Immature natural killer cell (primary cell): ENCODE results near the gene CENPX. TPM values are rescaled to one million over a fixed set of nuclear protein-coding genes. Genes with fewer than 3 reads are reported as not detected.

Source experiments
- DNase-seq, 3 donors: peaks; one replicate each; pipeline ENCODE4 v3.0.0; 2022; ENCODE audit warnings: mixed read lengths in 1 of 3
- H3K27ac Mint-ChIP-seq, 6 donors: one replicate each; pipeline ENCODE4 v1.8.0; 2020; ENCODE audit warnings: mixed read lengths in 6 of 6, mild to moderate bottlenecking in 5 of 6, inconsistent platforms in 4 of 6, moderate library complexity in 3 of 6
- H3K27me3 Mint-ChIP-seq, 3 donors: one replicate each; pipeline ENCODE4 v1.8.0; 2020 to 2021; ENCODE audit warnings: low read depth in 3 of 3, mild to moderate bottlenecking in 3 of 3, mixed read lengths in 3 of 3, moderate library complexity in 3 of 3, inconsistent platforms in 1 of 3
- H3K36me3 Mint-ChIP-seq, 3 donors: one replicate each; pipeline ENCODE4 v1.8.0; 2020; ENCODE audit warnings: mixed read lengths in 3 of 3, inconsistent platforms in 2 of 3, mild to moderate bottlenecking in 2 of 3
- H3K4me1 Mint-ChIP-seq, 2 donors: one replicate each; pipeline ENCODE4 v1.8.0; 2020; ENCODE audit warnings: inconsistent platforms in 2 of 2, mild to moderate bottlenecking in 2 of 2, mixed read lengths in 2 of 2, moderate library complexity in 1 of 2
- H3K4me3 Mint-ChIP-seq, 5 donors: one replicate each; pipeline ENCODE4 v1.8.0; 2020; ENCODE audit warnings: mild to moderate bottlenecking in 5 of 5, mixed read lengths in 5 of 5, inconsistent platforms in 3 of 5, moderate library complexity in 3 of 5
- H3K9me3 Mint-ChIP-seq, 6 donors: one replicate each; pipeline ENCODE4 v1.8.0; 2020; ENCODE audit warnings: mild to moderate bottlenecking in 6 of 6, mixed read lengths in 6 of 6, inconsistent platforms in 4 of 6, moderate library complexity in 3 of 6
- polyA plus RNA-seq, 3 donors: library from polyadenylated mRNA; unstranded; fragments of 300-500 nt; fragmentation: Illumina TruSeq; gene quantifications; one replicate each; pipeline ENCODE4 v1.2.3, GENCODE V29; 2021

CENPX gene
- polyA plus RNA-seq, 3 donors from 2014 or later, result 70.0 to 104 (median 100) TPM

DNA sequence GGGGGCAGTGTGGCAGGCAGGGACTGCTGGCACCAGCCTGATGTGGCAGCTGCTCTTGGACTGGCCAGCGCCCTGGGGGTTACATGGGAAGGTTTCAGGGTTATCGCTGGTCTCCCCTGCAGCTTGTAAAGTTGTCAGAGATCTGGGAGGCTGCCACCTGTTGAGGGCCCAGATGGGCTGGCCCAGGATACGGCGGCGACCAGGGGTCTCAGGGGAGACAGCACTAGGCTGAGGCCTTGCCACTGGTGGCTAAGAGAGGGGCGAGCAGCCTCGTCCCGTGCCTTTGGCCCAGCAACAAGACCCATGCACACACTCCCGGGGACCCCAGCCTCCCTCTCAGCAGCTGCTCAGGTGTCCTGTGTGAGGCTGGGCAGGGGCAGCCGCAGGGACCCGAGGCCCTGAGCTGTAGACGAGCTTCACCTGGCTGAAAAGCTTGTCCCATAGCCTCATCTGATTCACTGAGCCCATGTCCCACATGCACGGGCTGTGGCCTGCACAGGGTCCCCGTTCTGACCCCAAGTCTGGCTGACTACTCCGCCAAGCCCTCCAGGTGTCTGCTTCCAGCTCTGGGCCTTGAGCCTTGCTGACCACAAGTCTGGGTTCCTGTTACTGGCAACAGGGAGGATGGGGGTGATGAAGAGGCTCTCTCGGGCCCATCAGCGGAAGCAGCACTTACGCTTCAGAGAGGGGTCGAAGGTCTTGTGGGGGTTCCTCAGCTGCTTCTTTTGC, 36.8 kb upstream of the CENPX start:
- no peak overlapping the region for H3K4me3 Mint-ChIP-seq
- H3K36me3 Mint-ChIP-seq, result no peaks in the 10 kb centered on the region
- H3K9me3 Mint-ChIP-seq, result no peaks in the 10 kb centered on the region
- H3K27ac Mint-ChIP-seq, result peak overlapping the region in 1 of 6 donors; percentile 34
- peaks cover 0 to 2% (median 0%) of the 10 kb centered on the region in 3 donors for H3K27me3 Mint-ChIP-seq
- H3K4me1 Mint-ChIP-seq, result peaks cover 0 to 5% of the 10 kb centered on the region in 2 donors
- no peak for DNase-seq

DNA sequence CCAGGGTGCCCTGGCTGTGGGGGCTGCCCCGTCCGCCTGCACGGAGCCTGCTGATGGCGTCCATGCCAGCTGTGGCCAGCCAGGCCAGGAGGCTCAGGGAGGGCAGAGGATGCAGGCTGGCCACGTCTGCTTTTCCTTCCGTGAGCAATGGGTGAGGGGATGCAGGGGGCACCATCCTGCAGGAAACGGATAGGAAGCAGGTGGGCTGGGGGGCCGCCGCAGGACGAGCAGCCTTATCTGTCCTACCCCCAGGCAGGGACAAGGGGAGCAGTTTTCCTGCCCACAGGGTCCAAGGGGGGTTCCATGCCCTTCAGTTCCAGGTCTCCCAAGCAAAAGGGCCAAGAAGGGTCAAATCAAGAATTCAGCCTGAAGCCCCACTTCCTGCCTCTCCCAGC, 36.2 kb upstream of the CENPX start:
- no peak for DNase-seq
- Mint-ChIP-seq H3K27me3 (no peaks in the 10 kb centered on the region), H3K4me3 (no peak overlapping the region), H3K36me3 (no peaks in the 10 kb centered on the region), H3K9me3 (no peaks in the 10 kb centered on the region), H3K4me1 (no peaks in the 10 kb centered on the region), H3K27ac (no peak overlapping the region)

DNA sequence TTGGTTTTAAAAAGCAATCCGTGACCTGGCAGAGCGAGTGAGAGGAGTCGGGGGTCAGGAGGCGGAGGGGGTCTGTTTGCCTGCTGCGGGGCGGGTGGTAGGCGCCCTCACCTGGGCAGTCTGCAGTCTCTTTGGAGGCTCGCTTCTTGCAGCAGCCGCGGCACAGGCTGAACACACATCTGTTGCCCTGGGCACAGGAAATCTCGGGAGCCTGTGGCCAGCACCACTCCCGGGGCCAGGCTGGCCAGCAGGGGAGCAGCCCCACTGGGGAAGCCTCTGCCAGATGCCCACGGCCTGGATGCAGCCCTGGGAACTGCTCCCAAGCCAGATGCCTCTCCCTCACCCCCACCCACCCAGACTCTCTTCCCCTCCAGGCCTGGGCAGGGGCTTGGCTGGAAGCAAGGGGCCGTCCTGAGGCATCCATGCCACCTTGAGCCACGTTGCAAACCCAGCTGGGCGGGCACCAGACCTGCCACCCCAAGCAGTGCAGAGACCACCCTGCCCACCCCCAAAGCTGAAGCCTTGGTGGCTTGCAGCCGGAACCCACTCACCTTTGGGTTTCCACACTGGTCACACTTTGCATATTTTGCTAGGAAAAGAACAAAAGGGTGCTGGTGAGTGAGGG, 35.7 kb upstream of the CENPX start:
- no peak for DNase-seq
- H3K4me3 Mint-ChIP-seq, result no peak overlapping the region
- no peak overlapping the region for H3K27ac Mint-ChIP-seq
- no peaks in the 10 kb centered on the region for H3K27me3 Mint-ChIP-seq
- H3K36me3 Mint-ChIP-seq, result no peaks in the 10 kb centered on the region
- H3K4me1 Mint-ChIP-seq, result peaks cover 0 to 2% of the 10 kb centered on the region in 2 donors
- no peaks in the 10 kb centered on the region for H3K9me3 Mint-ChIP-seq

DNA sequence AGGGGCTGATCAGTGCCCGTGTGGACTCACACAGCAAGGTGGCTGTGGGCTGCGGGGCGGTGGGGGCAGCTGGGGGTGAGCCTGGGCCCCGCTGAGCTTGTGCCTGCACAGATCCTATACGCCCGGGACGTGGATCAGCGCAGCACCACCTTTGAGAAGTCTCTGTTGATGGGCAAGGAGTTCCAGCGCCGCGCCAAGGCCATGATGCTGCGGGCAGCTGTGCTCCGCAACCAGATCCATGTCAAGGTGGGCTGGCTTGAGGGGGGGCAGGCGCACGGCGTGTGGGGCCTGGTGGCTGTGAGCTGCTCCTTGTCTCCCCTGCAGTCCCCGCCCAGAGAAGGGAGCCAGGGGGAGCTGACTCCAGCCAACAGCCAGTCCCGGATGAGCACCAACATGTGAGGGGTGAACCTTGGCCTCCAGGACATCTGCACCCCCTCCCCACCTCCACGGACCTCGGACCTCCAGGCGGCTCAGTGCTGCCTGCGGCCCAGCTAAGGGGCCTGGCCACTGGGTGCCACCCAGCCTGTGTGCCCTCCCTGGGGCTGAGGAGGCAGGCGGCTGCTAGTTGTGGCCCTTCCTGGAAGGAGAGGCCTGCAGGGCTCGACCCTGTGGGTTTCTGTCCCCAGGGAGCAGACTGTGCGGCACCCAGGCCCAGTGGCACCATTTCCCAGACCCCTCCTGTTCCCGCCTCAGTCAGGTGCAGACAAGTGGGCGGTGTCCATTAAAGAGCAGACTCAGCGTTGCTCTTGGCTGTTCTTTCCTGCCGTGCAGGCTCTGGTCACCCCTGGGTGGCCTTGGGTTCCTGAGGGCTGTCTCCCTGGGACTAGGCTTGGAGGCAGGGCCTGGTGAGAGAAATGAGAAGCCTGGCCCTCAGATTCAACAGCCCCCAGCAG, 34.3 kb upstream of the CENPX start:
- Mint-ChIP-seq H3K4me3 (no peak overlapping the region), H3K36me3 (no peaks in the 10 kb centered on the region), H3K4me1 (peaks cover 0 to 10% of the 10 kb centered on the region in 2 donors), H3K27ac (no peak overlapping the region), H3K27me3 (peaks cover 0 to 2% (median 0%) of the 10 kb centered on the region in 3 donors), H3K9me3 (no peaks in the 10 kb centered on the region)
- DNase-seq, result no peak

DNA sequence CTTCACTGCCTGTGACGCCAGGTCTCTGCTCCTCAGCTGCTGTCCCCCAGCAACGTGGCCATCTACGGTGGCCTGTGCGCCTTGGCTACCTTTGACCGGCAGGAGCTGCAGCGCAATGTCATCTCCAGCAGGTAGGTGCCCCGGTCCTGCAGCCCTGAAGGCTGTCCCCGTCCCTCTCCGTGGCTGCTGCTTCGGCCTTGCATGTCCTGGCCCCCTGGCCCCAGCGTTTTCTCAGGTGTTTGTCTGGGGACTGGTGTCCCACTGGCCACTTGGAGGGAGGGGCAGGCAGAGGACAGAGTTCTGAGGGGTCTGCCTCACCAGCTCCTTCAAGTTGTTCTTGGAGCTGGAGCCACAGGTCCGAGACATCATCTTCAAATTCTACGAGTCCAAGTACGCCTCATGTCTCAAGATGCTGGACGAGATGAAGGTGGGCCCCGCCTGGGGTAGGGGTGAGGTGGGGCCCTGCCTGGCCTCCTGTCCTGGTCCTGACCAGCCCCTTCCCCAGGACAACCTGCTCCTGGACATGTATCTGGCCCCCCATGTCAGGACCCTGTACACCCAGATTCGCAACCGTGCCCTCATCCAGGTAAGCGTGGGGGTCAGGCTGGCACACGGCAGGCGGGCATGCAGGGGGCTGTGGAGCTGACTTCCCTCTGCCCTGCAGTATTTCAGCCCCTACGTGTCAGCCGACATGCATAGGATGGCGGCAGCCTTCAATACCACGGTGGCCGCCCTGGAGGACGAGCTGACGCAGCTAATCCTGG, 33.5 kb upstream of the CENPX start:
- Mint-ChIP-seq H3K4me1 (peaks cover 0 to 10% of the 10 kb centered on the region in 2 donors), H3K27ac (no peak overlapping the region), H3K4me3 (no peak overlapping the region), H3K36me3 (no peaks in the 10 kb centered on the region), H3K9me3 (no peaks in the 10 kb centered on the region), H3K27me3 (peaks cover 0 to 2% (median 0%) of the 10 kb centered on the region in 3 donors)
- DNase-seq, result no peak

DNA sequence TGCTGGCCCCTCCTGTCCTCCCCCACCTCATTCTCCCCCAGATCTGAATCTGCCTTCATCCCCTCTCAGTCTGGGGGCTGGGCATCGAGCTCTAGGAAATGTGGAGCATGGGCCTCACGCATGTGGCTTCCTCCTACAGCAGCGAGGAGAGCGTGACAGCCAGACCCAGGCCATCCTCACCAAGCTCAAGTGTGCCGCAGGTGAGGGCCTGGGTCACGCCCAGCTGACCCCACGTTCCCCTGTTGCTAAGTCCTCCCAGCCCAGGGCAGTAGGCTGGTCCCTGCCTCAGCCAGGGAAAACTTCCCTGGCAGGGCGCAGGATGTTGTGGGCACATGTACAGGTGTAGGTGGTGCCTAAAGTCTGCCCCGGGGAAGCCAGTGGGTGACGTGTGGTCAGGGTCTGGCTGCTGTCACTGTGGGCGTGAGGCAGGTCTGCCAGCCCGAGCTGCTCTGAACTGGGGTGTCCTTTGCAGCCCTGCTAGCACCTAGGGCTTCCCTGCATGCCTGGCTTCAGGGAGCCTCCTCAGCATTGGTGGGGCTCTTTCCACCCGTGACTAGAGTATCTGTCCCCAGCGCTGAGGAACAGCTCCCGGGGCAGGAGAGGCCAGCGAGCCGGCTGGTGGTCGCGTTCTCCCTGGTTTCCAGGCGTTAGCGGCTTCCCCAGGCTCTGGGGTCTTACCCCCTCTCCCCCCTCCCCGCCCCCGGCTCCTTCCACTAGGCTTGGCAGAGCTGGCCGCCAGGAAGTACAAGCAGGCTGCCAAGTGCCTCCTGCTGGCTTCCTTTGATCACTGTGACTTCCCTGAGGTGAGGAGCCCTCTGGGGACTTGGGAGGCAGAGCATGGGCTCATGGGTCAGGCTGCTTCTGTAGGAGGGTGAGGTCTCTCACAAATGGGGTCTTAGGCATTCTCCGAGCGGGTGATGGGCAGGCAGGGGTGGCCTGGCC, 32.6 kb upstream of the CENPX start:
- H3K4me3 Mint-ChIP-seq, result peak overlapping the region in 3 of 5 donors; percentile 15 to 46 (median 38)
- DNase-seq, result no peak

DNA sequence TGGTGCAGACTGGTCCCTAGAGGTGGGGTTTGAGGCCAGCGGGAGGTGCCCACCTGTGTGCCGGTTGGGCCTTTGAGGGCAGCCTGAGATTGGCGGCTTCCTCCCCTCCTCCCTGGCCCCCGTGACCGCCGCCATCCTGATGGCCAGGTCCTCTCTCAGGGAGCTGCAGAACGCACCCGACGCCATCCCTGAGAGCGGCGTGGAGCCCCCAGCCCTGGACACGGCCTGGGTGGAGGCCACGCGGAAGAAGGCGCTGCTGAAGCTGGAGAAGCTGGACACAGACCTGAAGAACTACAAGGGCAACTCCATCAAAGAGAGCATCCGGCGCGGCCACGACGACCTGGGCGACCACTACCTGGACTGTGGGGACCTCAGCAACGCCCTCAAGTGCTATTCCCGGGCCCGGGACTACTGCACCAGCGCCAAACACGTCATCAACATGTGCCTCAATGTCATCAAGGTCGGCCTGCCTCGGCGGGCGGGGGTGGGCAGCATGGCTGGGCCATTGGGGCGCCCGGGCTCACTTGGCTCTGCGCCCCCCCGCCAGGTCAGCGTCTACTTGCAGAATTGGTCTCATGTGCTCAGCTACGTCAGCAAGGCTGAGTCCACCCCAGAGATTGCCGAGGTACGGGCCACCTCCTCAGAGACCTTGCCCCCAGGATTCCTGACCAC, 31.8 kb upstream of the CENPX start:
- Mint-ChIP-seq H3K9me3 (no peaks in the 10 kb centered on the region), H3K27ac (no peak overlapping the region), H3K36me3 (no peaks in the 10 kb centered on the region), H3K4me1 (peaks cover 7 to 18% of the 10 kb centered on the region in 2 donors), H3K4me3 (peak overlapping the region in 2 of 5 donors; percentile 15 to 44), H3K27me3 (peaks cover 0 to 2% (median 0%) of the 10 kb centered on the region in 3 donors)
- no peak for DNase-seq

More for the DNA sequence above, 32.6 kb upstream of the CENPX start:
- peaks cover 0 to 2% (median 0%) of the 10 kb centered on the region in 3 donors for H3K27me3 Mint-ChIP-seq
- H3K4me1 Mint-ChIP-seq, result peaks cover 7 to 17% of the 10 kb centered on the region in 2 donors
- H3K27ac Mint-ChIP-seq, result no peak overlapping the region
- H3K9me3 Mint-ChIP-seq, result no peaks in the 10 kb centered on the region
- no peaks in the 10 kb centered on the region for H3K36me3 Mint-ChIP-seq

DNA sequence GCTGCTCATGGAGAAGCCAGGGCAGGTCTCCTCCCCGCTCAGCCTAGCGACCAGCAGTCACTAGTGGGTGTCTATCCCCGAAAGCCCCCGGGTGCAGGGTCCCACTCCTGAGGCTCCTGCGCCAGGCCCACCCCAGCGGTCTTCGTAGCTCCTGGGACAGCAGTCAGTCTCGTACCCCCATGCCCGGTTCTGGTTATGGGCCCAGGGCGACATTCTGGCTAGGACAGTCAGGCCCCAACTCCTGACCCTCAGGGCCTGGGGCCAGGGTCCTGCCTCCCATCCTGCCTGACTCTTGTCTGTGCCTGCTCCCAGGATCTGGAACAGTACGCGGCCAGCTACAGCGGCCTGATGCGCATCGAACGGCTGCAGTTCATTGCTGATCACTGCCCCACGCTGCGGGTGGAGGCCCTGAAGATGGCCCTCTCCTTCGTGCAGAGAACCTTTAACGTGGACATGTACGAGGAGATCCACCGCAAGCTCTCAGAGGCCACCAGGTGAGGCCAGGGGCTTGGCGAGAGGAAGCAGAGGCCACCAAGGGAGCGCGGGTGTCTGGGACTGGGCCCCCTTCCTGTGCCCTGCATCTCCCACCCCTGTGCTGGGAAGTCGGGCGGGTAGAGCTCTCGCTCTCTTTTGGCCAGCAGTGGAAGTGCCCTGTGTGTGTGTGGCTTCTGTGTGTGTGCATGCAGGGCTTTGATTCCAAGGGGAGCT, 31.0 kb upstream of the CENPX start:
- Mint-ChIP-seq H3K4me3 (peak overlapping the region; percentile 64 to 81 (median 74)), H3K27me3 (peaks cover 0 to 2% (median 0%) of the 10 kb centered on the region in 3 donors), H3K9me3 (no peaks in the 10 kb centered on the region), H3K27ac (peak overlapping the region in 4 of 6 donors; percentile 23 to 62 (median 50)), H3K36me3 (no peaks in the 10 kb centered on the region), H3K4me1 (peaks cover 7 to 18% of the 10 kb centered on the region in 2 donors)
- no peak for DNase-seq

DNA sequence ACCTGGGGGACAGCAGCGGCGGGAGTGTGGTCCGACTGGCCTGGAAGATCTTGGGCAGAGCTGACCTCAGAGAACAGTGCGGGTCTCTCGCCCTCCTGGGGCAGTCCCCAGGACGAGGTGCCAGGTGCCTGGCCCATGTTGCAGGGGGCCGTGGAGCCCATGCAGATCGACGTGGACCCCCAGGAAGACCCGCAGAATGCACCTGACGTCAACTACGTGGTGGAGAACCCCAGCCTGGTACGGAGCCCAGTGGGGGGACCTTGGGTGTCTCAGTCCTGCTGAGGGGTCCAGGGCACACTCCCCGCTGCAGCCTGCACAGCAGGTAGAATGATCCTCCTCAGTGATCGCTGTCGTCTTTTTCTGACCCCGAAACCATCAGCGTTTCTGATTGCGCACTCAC, 30.5 kb upstream of the CENPX start:
- peaks cover 0 to 2% (median 0%) of the 10 kb centered on the region in 3 donors for H3K27me3 Mint-ChIP-seq
- peak overlapping the region; percentile 64 to 81 (median 74) for H3K4me3 Mint-ChIP-seq
- peak overlapping the region in 3 of 6 donors; percentile 23 to 62 (median 40) for H3K27ac Mint-ChIP-seq
- no peak for DNase-seq
- H3K36me3 Mint-ChIP-seq, result no peaks in the 10 kb centered on the region
- peaks cover 7 to 18% of the 10 kb centered on the region in 2 donors for H3K4me1 Mint-ChIP-seq
- H3K9me3 Mint-ChIP-seq, result no peaks in the 10 kb centered on the region

DNA sequence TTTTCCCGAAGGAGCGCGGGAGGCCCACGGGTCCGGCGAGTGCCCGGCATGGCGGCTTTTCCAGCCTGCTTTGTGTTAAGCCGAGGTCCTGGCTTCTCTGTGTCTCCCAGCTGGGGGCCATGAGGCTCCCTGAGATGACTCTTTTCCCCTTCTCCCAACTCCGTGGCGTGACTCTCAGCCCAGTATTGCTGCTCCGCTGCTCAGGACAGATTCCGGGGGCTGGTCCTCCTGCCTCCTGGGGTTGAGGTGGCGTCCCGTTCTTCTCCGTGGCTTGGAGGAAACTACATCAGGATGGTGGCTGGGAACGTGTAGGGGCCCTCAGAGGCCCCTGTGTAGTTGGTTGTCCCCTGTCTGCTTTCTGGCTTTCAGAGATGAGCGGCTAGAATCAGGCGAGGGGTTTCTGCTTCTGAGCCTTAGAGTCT, 30.0 kb upstream of the CENPX start:
- H3K4me1 Mint-ChIP-seq, result peaks cover 7 to 20% of the 10 kb centered on the region in 2 donors
- DNase-seq, result no peak
- no peaks in the 10 kb centered on the region for H3K36me3 Mint-ChIP-seq
- peak overlapping the region in 2 of 6 donors; percentile 70 to 84 for H3K27ac Mint-ChIP-seq
- H3K9me3 Mint-ChIP-seq, result no peaks in the 10 kb centered on the region
- H3K27me3 Mint-ChIP-seq, result peaks cover 0 to 2% (median 0%) of the 10 kb centered on the region in 3 donors
- H3K4me3 Mint-ChIP-seq, result peak overlapping the region; percentile 68 to 81 (median 76)

DNA sequence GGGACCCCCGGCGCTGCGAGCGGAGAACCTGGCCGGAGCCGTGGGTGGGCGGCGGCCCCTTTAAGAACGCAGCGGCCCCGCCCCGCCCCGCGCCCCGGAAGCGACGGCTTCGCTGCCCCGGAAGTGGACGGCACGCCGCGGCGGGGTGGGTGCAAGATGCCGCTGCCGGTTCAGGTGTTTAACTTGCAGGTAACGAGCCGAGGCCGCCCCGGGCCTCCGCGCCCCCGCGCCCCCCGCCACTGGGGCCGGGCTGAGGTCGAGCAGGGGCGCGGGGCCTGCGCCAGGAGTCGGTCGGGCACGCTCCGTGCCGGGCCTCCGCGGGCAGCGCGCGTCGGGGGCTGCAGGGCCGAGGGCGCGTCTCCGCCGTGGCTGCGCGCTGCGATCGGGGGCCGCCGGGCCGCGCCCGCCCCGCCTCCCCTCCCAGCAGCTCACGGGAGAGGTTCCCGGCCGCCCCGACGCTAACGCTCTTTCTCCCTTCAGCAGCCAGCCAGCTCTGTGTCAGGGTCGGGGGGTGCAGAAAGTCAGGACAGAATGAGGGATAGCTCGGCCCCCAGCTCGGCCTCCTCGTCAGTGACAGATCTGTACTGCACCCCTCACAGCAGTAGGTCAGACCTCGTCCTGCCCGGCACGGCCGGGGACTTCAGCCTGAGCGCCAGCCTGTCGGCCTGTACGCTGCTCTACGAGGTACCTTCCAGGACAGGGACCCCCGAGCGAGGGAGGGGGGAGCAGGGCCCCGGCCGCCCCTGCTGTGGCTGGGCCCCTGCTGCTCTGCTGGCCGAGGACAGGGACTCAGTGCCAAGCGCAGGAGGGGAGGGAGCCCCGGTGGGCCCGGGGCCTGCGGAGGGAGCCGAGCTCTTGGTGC, 29.3 kb upstream of the CENPX start, which contains the start of the genes GPS1 and RFNG:
TSS of gene GPS1 (plus strand) at position 123 of the 862 bp plus-strand sequence. CDS start at position 157, 34 bp downstream.
TSS of gene RFNG (minus strand) at position 36 of the 862 bp plus-strand sequence. CDS start 45 bp downstream, outside the sequence.
- Mint-ChIP-seq H3K4me1 (peaks cover 7 to 25% of the 10 kb centered on the region in 2 donors), H3K27ac (peak within 1 kb of the TSS in 4 of 6 donors; percentile 14 to 84 (median 74)), H3K4me3 (peak within 1 kb of the TSS; percentile 79 to 87 (median 80)), H3K9me3 (no peaks in the 10 kb centered on the region), H3K27me3 (peaks cover 0 to 2% (median 0%) of the 10 kb centered on the region in 3 donors), H3K36me3 (no peaks in the 10 kb centered on the region)
- peak; percentile 69 to 73 (median 73) for DNase-seq
